HEK293T (cell line): ENCODE data around the gene KAT7.

Source experiments
- ARNT ChIP-seq: fragments of 450-650 bp; IDR thresholded peaks from 2 replicates; pipeline ENCODE4 v1.6.1; 2017; ENCODE audit warnings: mild to moderate bottlenecking
- FOXM1 ChIP-seq: fragments of 450-650 bp; IDR thresholded peaks from 2 replicates; pipeline ENCODE4 v1.6.1; 2017; ENCODE audit warnings: mild to moderate bottlenecking, borderline replicate concordance
- HDGF ChIP-seq: fragments of 450-650 bp; IDR thresholded peaks from 2 replicates; pipeline ENCODE4 v1.6.1; 2017; ENCODE audit warnings: antibody characterized with exemption, borderline replicate concordance
- L3MBTL2 ChIP-seq: fragments of 450-650 bp; conservative IDR thresholded peaks from 2 replicates; pipeline ENCODE4 v1.6.1; 2016; ENCODE audit warnings: mild to moderate bottlenecking
- LEF1 ChIP-seq: fragments of 450-650 bp; IDR thresholded peaks from 2 replicates; pipeline ENCODE4 v1.6.1; 2017; ENCODE audit warnings: mild to moderate bottlenecking, borderline replicate concordance
- PKNOX1 ChIP-seq: fragments of 450-650 bp; IDR thresholded peaks from 2 replicates; pipeline ENCODE4 v1.6.1; 2016
- SP1 ChIP-seq: fragments of 450-650 bp; IDR thresholded peaks from 2 replicates; pipeline ENCODE4 v1.6.1; 2017
- SUZ12 ChIP-seq: fragments of 450-650 bp; IDR thresholded peaks from 2 replicates; pipeline ENCODE4 v1.6.1; 2016; ENCODE audit warnings: mild to moderate bottlenecking
- TARDBP ChIP-seq: fragments of 450-650 bp; IDR thresholded peaks from 2 replicates; pipeline ENCODE4 v1.6.1; 2016
- ZNF384 ChIP-seq: fragments of 450-650 bp; IDR thresholded peaks from 2 replicates; pipeline ENCODE4 v1.6.1; 2016

- TF ChIP-seq ARNT (no peak), L3MBTL2 (no peak), TARDBP (no peak), SUZ12 (no peak), HDGF (no peak), FOXM1 (no peak), PKNOX1 (no peak), ZNF384 (no peak), SP1 (no peak), LEF1 (no peak)
Observed at GRCh38 chr17:49798182-49798581, 9.7 kb downstream of the KAT7 start.
